GM10248 (cell line): ENCODE results near the gene NLRP9.

ENCODE experiments used
- CTCF ChIA-PET: fragments of 300-600 bp; sonication (Branson Sonifier 250); formaldehyde crosslinking; extraction: SDS; loops from one replicate; lab custom pipeline; 2021; ENCODE audit warnings: antibody characterized with exemption; lab: Yijun Ruan, JAX
- POLR2A ChIA-PET: fragments of 350-650 bp; sonication (Branson Sonifier 250); formaldehyde crosslinking; extraction: SDS; loops from one replicate; lab custom pipeline; 2020; ENCODE audit warnings: antibody characterized with exemption; lab: Yijun Ruan, JAX
- DNase-seq: peaks from one replicate; pipeline ENCODE4 v3.0.0; 2012; ENCODE audit errors: extremely low spot score
- CTCF ChIP-seq: IDR thresholded peaks from 2 replicates; pipeline ENCODE4 v1.5.1; 2012; ENCODE audit warnings: mild to moderate bottlenecking, low read depth; ENCODE audit errors: extremely low read depth, missing control alignments, control extremely low read depth

The NLRP9 gene

DNA sequence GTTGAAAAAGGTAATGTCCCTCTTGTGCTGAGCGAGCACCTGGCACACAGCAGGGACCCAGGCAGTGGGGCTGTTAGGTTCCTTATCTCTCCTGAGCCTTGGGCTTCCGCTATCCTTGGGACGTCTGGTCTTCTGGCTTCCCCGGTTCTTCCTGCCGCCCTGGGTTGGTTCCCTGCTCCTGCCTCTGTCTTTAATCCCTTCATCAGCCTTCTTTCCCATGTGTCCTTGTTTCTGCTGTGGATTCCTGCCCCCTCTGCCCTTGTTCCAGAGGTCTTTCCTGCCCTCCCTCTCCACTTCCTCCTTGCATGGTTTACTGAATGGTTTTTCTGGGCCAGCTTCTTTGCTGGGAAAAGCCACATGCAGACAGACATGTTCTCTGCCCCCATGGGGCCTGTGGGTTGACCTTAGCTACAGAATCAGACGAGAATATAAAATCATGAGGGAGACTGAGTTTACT, 60.6 kb downstream of the NLRP9 start:
- TF ChIP-seq CTCF, result no peak
- ChIA-PET CTCF (interaction anchor here (1.0 to 1.8 kb wide), 3 partner anchors 13 to 23 kb away, joined by 3 to 4 read pairs (median 4); no protein-coding TSS in a partner anchor), POLR2A (interaction anchor here (0.8 to 1.4 kb wide), 2 partner anchors 23 to 463 kb away, joined by 7 read pairs; partner anchors contain the start of genes U2AF2 and ZNF444)
- DNase-seq, result no peak

GRCh38 chr19:55676889-55677505, 61.2 kb downstream of the NLRP9 start:
- TF ChIP-seq CTCF, result no peak
- no peak for DNase-seq
- POLR2A ChIA-PET, result interaction anchor here (0.8 to 1.4 kb wide), 2 partner anchors 22 to 464 kb away, joined by 7 read pairs; partner anchors contain the start of genes U2AF2 and ZNF444
- CTCF ChIA-PET, result interaction anchor here (0.9 to 1.8 kb wide), 4 partner anchors 14 to 23 kb away, joined by 4 to 6 read pairs (median 4); no protein-coding TSS in a partner anchor

- TF ChIP-seq CTCF, result no peak
- POLR2A ChIA-PET, result interaction anchor here (0.6 kb wide), 1 partner anchor 22 kb away, joined by 4 read pairs; the partner anchor contains the start of gene U2AF2
- CTCF ChIA-PET, result interaction anchor here (0.9 to 1.2 kb wide), 2 partner anchors 17 to 19 kb away, joined by 4 to 6 read pairs; no protein-coding TSS in a partner anchor
- no peak for DNase-seq
Measured at GRCh38 chr19:55676383-55676782, 61.8 kb downstream of the NLRP9 start.

DNA sequence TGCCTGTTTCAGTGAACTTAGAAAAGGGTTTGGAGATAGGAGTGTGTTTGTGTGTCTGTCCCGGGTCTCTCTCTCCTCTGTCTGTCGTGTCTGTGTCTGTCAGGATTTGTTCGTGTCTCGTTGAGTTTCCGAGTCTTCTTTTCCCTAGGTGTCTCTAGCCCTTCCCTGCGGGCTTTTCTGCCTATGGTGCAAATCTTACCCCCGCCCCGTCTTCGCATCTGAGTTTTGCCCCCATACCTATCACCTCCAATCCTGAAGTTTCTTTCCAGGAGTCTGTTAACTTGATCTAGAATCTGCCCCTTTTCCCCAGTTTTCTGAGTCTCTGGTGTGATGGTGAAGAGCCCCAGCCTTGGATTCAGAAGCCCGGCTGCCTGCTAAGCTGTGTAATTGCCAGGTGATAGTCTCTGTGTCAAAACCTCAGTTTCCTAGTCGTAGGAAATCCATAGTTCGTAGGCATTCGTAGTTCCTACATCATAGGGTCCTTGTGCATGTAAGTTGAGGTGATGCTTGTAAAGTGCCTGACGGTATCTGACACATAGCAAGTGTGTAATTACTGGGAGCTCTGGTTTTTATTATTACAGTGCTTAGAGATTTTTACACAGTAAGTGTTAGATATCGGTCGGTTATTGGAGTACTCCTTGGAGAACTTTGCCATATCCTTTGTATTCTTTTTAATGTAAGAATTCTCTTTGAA, 62.4 kb downstream of the NLRP9 start:
- no peak for DNase-seq
- TF ChIP-seq CTCF, result no peak
- POLR2A ChIA-PET, result interaction anchor here (0.6 kb wide), 2 partner anchors 21 to 161 kb away, joined by 3 to 4 read pairs; partner anchors contain the start of gene U2AF2
- CTCF ChIA-PET, result interaction anchor here (1.2 kb wide), 1 partner anchor 19 kb away, joined by 6 read pairs; no protein-coding TSS in a partner anchor

DNA sequence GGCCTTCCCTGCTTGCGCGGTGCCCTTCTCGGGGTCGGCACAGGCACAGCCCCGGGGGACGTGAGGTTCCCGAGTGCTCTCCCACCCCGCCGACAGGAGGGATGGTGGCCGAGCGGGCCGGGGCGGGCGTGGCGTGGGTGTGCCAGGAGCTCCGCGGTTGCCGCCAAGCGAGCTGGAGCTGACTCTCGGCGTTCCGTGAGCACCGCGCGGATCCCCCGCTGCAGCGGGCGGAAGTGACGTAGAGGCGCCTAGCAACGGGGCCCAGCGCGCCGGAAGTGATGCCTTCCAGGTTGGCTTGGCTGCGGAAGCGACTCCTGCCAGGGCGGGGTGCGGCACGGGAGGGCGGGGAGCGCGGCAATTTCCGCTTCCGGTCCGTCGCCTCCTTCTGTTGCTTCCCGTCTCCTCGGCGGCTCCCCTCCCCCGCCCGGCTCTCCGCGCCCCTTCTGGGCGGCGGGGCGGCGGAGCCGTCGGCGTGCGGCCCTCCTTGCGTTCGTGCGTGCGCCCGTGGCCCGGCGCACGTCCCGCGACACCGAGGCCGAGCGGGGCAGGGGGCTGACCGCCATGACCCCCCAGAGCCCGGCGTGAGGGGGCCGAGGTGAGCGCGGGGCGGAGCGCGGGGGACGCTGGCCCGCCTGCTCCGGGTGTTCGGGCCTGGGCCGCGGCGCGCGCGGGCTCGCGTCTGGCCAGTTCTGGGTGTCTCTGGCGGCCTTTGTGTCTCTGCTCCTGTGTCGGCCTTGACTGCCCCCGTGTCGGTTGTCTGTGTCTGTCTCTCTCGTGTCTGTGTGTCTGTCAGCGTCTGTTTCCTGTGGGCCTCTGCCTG, 63.2 kb downstream of the NLRP9 start, which contains the start of gene EPN1:
Gene EPN1, plus strand, starts transcription at position 386 of the 820 bp plus-strand sequence. CDS start 3,402 bp downstream, outside the sequence.
- ChIA-PET POLR2A (no interaction called here), CTCF (no interaction called here)
- TF ChIP-seq CTCF, result no peak
- DNase-seq, result peak; percentile 99

- ChIA-PET CTCF (no interaction called here), POLR2A (no interaction called here)
- no peak for TF ChIP-seq CTCF
- DNase-seq, result no peak
Measured at GRCh38 chr19:55674459-55674840, 63.8 kb downstream of the NLRP9 start.
